ENCODE data around the gene ART5. TPM values are rescaled to one million over a fixed set of nuclear protein-coding genes. Genes with fewer than 3 reads are reported as not detected.

The ART5 gene
- total and polyA plus RNA-seq, 9 of the 15 experiments (the other 6 are each of a cell fraction or from before 2014, with no cell fraction given), result 0.08 to 0.59 (median 0.33) TPM

- TF ChIP-seq RBM25 (IDR thresholded peaks at IDR 0.05; ENCODE audit: low read depth, low read length, severe bottlenecking) (peak; percentile 45), PKNOX1 (IDR thresholded peaks at IDR 0.05) (0 out of 2 replicates have a peak, but pooled peaks have one; percentile 9), FOXA3 (CRISPR knock-in tag; conservative IDR thresholded peaks at IDR 0.05 in 1 of 2, IDR thresholded peaks at IDR 0.05 in 1 of 2) (no peak), RBM22 (IDR thresholded peaks at IDR 0.05; ENCODE audit: low read depth, low read length, poor library complexity, severe bottlenecking) (no peak), HMG20A (CRISPR knock-in tag; conservative IDR thresholded peaks at IDR 0.05) (no peak), MAX (CRISPR knock-in tag; IDR thresholded peaks at IDR 0.05) (peak; percentile 86), TFAP4 (CRISPR knock-in tag; IDR thresholded peaks at IDR 0.05; ENCODE audit: borderline replicate concordance) (peak; percentile 48; the same call in 1 of the 2 replicates), ZNF639 (CRISPR knock-in tag; conservative IDR thresholded peaks at IDR 0.05 in 1 of 2, IDR thresholded peaks at IDR 0.05 in 1 of 2) (no peak), BCOR (IDR thresholded peaks at IDR 0.05) (0 out of 2 replicates have a peak, but pooled peaks have one; percentile 39)
- Histone ChIP-seq H3K27me3 (ENCODE audit: control insufficient read depth in 2 of 2, insufficient read depth in 2 of 2, low read length in 2 of 2) (peaks cover 0 to 5% of the 10 kb centered on the region in 2 experiments; a peak in 1 of 5 replicates), H3K4me3 (no peak overlapping the region), H3K4me1 (replicated peaks in 1 of 2; ENCODE audit: control insufficient read depth in 2 of 2, insufficient read depth in 2 of 2, low read length in 2 of 2) (peaks cover 9 to 13% of the 10 kb centered on the region in 2 experiments), H3K27ac (ENCODE audit: extremely low read depth, low read depth, low read length) (no peak overlapping the region), H3K9me3 (replicated peaks; ENCODE audit: control insufficient read depth, insufficient read depth, low read depth, low read length) (no peaks in the 10 kb centered on the region; the same call in 1 of the 2 replicates), H3K9ac (ENCODE audit: insufficient read depth in 1 of 2, low read depth in 2 of 2, low read length in 2 of 2) (peak overlapping the region in 1 of 2 experiments; percentile 56; a peak in 1 of 4 replicates), H3K4me2 (ENCODE audit: insufficient read depth, low read length) (peak overlapping the region; percentile 50; the same call in 1 of the 2 replicates), H3K36me3 (ENCODE audit: control insufficient read depth, insufficient read depth, low read length) (no peaks in the 10 kb centered on the region), H4K20me1 (replicated peaks; ENCODE audit: control insufficient read depth, insufficient read depth, low read length) (no peaks in the 10 kb centered on the region), H3K79me2 (ENCODE audit: control insufficient read depth, insufficient read depth, low read length) (no peaks in the 10 kb centered on the region), H2AFZ (ENCODE audit: low read depth, low read length) (peak overlapping the region; percentile 66; the same call in 1 of the 2 replicates), H3K9me1 (ENCODE audit: control insufficient read depth, insufficient read depth, low read length) (no peaks in the 10 kb centered on the region)
- in situ Hi-C loops (cut with MboI) (no loop called here), intact Hi-C loops (cut with micrococcal nuclease) (no loop called here)
- FAIRE-seq, result no peak
- 7% methylated on average over 5 of the region's 5 CpGs for WGBS (ENCODE audit: insufficient coverage, low coverage, missing lambda C conversion rate)
- no TSS peak for BruUV-seq (replicated peaks)
- DNase-seq (ENCODE audit: extremely low read depth in 1 of 4, low spot score in 3 of 4), result peak in 1 of 4 experiments; percentile 30
- CTCF ChIA-PET (ENCODE audit: low intra/inter-chr PET ratio), result no interaction called here
- POLR2A ChIA-PET, result interaction anchor here (0.6 to 0.7 kb wide), 2 partner anchors 17 to 209 kb away, joined by 3 read pairs; no protein-coding TSS in a partner anchor
- peak; percentile 51; the same call in 2 of the 3 replicates for ATAC-seq
These were observed 27.0 kb downstream of the ART5 start for GRCh38 chr11:3614742-3615171.
